Uterus (tissue), 4 donors: ENCODE results near the gene GAS5. TPM values are rescaled to one million over a fixed set of nuclear protein-coding genes. Genes with fewer than 3 reads are reported as not detected.

Source experiments
- DNase-seq, 2 donors: peaks; one replicate each; pipeline ENCODE4 v3.0.0-alpha.2; 2019 to 2020
- H3K27ac ChIP-seq, 2 donors: fragments of 200-600 bp; sonication (generic); 1 replicate in 1 of 2; 2 replicates in 1 of 2; pipeline ENCODE4 v1.5.1; 2016 to 2018
- H3K27me3 ChIP-seq, 2 donors: fragments of 200-600 bp; sonication (generic); one replicate each; pipeline ENCODE4 v1.5.1; 2018 to 2019; ENCODE audit warnings: control low read depth in 1 of 2
- H3K36me3 ChIP-seq, 2 donors: fragments of 200-600 bp; sonication (generic); one replicate each; pipeline ENCODE4 v1.5.1; 2019; ENCODE audit warnings: control low read depth in 1 of 2
- H3K4me1 ChIP-seq, 2 donors: fragments of 200-600 bp; sonication (generic); one replicate each; pipeline ENCODE4 v1.5.1; 2018 to 2019; ENCODE audit warnings: control low read depth in 1 of 2
- H3K4me3 ChIP-seq, 2 donors: fragments of 200-600 bp; sonication (generic); 1 replicate in 1 of 2; 2 replicates in 1 of 2; pipeline ENCODE4 v1.5.1; 2018 to 2019; ENCODE audit warnings: mild to moderate bottlenecking in 1 of 2
- H3K9me3 ChIP-seq, 2 donors: fragments of 200-600 bp; sonication (generic); one replicate each; pipeline ENCODE4 v1.5.1; 2019; ENCODE audit warnings: control low read depth in 1 of 2
- CTCF ChIP-seq, 4 experiments: fragments of 200-600 bp in 2 of 4; fragments of 450-650 bp in 2 of 4; sonication (generic) in 2 of 4; IDR thresholded peaks; one replicate each; pipeline ENCODE4 v1.5.1; 2016 to 2019; ENCODE audit warnings: antibody characterized with exemption in 4 of 4, mild to moderate bottlenecking in 2 of 4, moderate library complexity in 1 of 4
- POLR2A ChIP-seq, 2 donors: fragments of 450-650 bp; IDR thresholded peaks; one replicate each; pipeline ENCODE4 v1.6.1; 2016; ENCODE audit warnings: antibody characterized with exemption in 2 of 2, mild to moderate bottlenecking in 1 of 2, moderate library complexity in 1 of 2
- intact Hi-C: fragments of 100-400 bp; cut with DNase I; formaldehyde crosslinking; loops from one replicate; pipeline ENCODE4 v1.15.1; 2023; ENCODE audit warnings: low total_unique reads
- total RNA-seq, 4 donors: library from RNA; depleted of rRNA in 3 of 4; stranded (reverse); fragments of >200 nt in 3 of 4; gene quantifications; one replicate each; pipeline versions ENCODE4 v1.1.0 to v1.2.4, GENCODE V29; 2014 to 2023
- donor health status: DM: yes; HTN: yes; CAD: no.

GAS5 gene
- total RNA-seq, 4 donors from 2014 or later = 566 to 2,222 (median 828) TPM

DNA sequence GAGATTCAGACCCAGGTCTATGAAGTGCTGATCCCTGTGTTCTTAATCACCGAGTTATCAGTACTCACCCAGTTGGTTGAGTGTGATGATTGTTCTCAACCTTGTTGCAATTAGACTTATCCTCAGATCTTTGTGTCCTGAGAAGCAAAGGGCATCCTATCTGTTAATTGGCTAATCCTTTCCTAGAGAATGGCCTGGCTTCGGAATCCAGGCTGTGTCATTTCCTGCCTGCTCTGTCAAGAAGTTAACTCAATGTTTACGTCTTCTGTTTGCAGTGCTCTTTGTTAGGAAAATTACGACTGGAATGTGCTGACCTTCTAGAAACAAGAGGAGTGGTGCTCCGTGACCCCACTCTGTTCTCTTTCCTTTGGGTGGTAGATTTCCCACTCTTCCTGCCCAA, 14.7 kb downstream of the GAS5 start:
- intact Hi-C loops = no loop called here
- H3K27me3 ChIP-seq = no peaks in the 10 kb centered on the region
- H3K9me3 ChIP-seq = no peaks in the 10 kb centered on the region
- H3K27ac ChIP-seq = peak overlapping the region; percentile 32 to 59
- no peak for DNase-seq
- no peak overlapping the region for H3K4me3 ChIP-seq
- H3K4me1 ChIP-seq = no peaks in the 10 kb centered on the region
- TF ChIP-seq POLR2A (IDR thresholded peaks at IDR 0.05) (no peak), CTCF (IDR thresholded peaks at IDR 0.05) (no peak)
- no peaks in the 10 kb centered on the region for H3K36me3 ChIP-seq

GRCh38 chr1:173852105-173852504, 15.7 kb downstream of the GAS5 start:
- TF ChIP-seq CTCF (IDR thresholded peaks at IDR 0.05) (no peak), POLR2A (IDR thresholded peaks at IDR 0.05) (no peak)
- Histone ChIP-seq H3K27ac (no peak overlapping the region), H3K9me3 (no peaks in the 10 kb centered on the region), H3K4me1 (no peaks in the 10 kb centered on the region), H3K4me3 (no peak overlapping the region), H3K27me3 (no peaks in the 10 kb centered on the region), H3K36me3 (no peaks in the 10 kb centered on the region)
- DNase-seq = no peak
- intact Hi-C loops = no loop called here

GRCh38 chr1:173832748-173833147, 35.0 kb downstream of the GAS5 start:
- Histone ChIP-seq H3K27ac (no peak overlapping the region), H3K4me1 (no peaks in the 10 kb centered on the region), H3K4me3 (no peak overlapping the region), H3K9me3 (no peaks in the 10 kb centered on the region), H3K36me3 (no peaks in the 10 kb centered on the region), H3K27me3 (no peaks in the 10 kb centered on the region)
- intact Hi-C loops = no loop called here
- no peak for TF ChIP-seq POLR2A (IDR thresholded peaks at IDR 0.05)
- no peak for TF ChIP-seq CTCF (IDR thresholded peaks at IDR 0.05)
- no peak for DNase-seq

- intact Hi-C loops = loop anchor here (10.0 kb wide), 1 partner anchor 403 kb away; no protein-coding TSS in a partner anchor
- Histone ChIP-seq H3K9me3 (no peaks in the 10 kb centered on the region), H3K27me3 (no peaks in the 10 kb centered on the region), H3K27ac (no peak overlapping the region), H3K36me3 (no peaks in the 10 kb centered on the region), H3K4me3 (no peak overlapping the region), H3K4me1 (no peaks in the 10 kb centered on the region)
- no peak for TF ChIP-seq CTCF (IDR thresholded peaks at IDR 0.05)
- no peak for TF ChIP-seq POLR2A (IDR thresholded peaks at IDR 0.05)
- DNase-seq = no peak
These were observed 40.2 kb downstream of the GAS5 start for GRCh38 chr1:173827611-173828010.

- Histone ChIP-seq H3K36me3 (no peaks in the 10 kb centered on the region), H3K27ac (peak within 1 kb of the TSS; percentile 95 to 98), H3K27me3 (no peaks in the 10 kb centered on the region), H3K9me3 (no peaks in the 10 kb centered on the region), H3K4me3 (peak within 1 kb of the TSS; percentile 77 to 81), H3K4me1 (no peaks in the 10 kb centered on the region)
- TF ChIP-seq CTCF (IDR thresholded peaks at IDR 0.05) (peak in 1 of 4 experiments; percentile 15), POLR2A (IDR thresholded peaks at IDR 0.05) (peak in 1 of 2 donors; percentile 38)
- intact Hi-C loops = loop anchor here (10.0 kb wide), 1 partner anchor 400 kb away; no protein-coding TSS in a partner anchor
- peak; percentile 95 to 97 for DNase-seq
These were observed 43.3 kb downstream of the GAS5 start, which contains the start of the genes CENPL and DARS2 for GRCh38 chr1:173824315-173825081. Gene CENPL (minus strand): TSS chr1:173824883. CDS start chr1:173811299, 13,584 bp downstream. Gene DARS2 (plus strand): TSS chr1:173824673. CDS start chr1:173825230, 557 bp downstream.
